Measurements from ENCODE around the gene TNK1. TPM values are rescaled to one million over a fixed set of nuclear protein-coding genes. Genes with fewer than 3 reads are reported as not detected.

The TNK1 gene
- total RNA-seq, 4 donors from 2014 or later: 38.9 to 110 (median 53.2) TPM

- WGBS, 2 donors (ENCODE audit: low coverage in 1 of 2): 89% methylated on average over 54 of the region's 54 CpGs; no CpG with 5 or more reads in 1 of the 2 donors
- TF ChIP-seq POLR2A (IDR thresholded peaks at IDR 0.05): no peak
- TF ChIP-seq EP300 (IDR thresholded peaks at IDR 0.05; ENCODE audit: low read depth): no peak
- no peak for TF ChIP-seq POLR2AphosphoS5 (IDR thresholded peaks at IDR 0.05)
- TF ChIP-seq CTCF (IDR thresholded peaks at IDR 0.05): no peak
- no peaks in the 10 kb centered on the region for H3K27me3 ChIP-seq
- H3K27ac ChIP-seq: no peak overlapping the region
- no peak overlapping the region for H3K4me3 ChIP-seq
- DNase-seq: no peak
- no peaks in the 10 kb centered on the region for H3K9me3 ChIP-seq
- H3K4me1 ChIP-seq: no peaks in the 10 kb centered on the region
- no peaks in the 10 kb centered on the region for H3K36me3 ChIP-seq
- intact Hi-C loops (cut with DNase I; ENCODE audit: low total_unique reads): no loop called here
- in situ Hi-C loops (cut with MboI; ENCODE audit: low pct_ligation_motif_present in 1 of 4, low pct_unique_long_range_greater_than_20kb in 1 of 4, low sequenced_read_pairs in 3 of 4): no loop called here
Observed at GRCh38 chr17:7417056-7417655, 36.3 kb downstream of the TNK1 start.

DNA sequence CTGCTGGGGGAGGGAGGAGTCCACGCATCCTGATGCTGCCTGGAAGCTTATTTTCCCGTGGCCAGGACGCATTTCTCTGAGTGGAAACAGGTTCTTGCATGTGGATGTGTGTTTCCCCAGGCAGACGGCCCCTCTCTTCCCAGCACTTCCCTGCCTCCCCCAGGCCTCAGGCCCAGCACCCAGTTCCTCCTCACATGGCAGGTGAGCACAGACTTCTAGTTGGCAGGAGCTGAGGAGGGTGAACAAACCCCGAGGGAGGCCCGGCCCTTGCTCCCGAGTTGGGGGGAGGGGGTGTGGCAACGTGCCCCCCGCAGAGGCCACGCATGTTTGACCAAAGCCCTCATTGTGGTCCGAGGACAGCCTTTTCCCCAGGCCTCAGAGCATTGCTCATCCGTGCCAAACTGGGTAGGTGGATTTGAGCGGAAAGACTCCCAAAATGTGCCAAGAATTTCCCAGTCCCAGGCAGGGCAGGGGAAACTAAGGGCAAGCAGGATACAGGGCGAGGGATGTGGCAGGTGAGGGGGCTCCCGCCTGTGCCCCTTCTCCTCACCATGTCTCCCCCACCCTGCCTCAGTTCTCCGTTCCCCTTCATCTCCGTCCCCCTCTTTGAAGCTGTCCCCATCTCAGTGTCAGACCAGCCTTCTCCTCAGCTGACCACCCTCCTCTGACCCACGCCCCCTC lies 37.7 kb downstream of the TNK1 start:
- 40 to 73% methylated on average over 2 to 17 of the region's 18 CpGs for WGBS, 2 donors (ENCODE audit: low coverage in 1 of 2)
- no peaks in the 10 kb centered on the region for H3K4me1 ChIP-seq
- intact Hi-C loops (cut with DNase I; ENCODE audit: low total_unique reads) (no loop called here), in situ Hi-C loops (cut with MboI; ENCODE audit: low pct_ligation_motif_present in 1 of 4, low pct_unique_long_range_greater_than_20kb in 1 of 4, low sequenced_read_pairs in 3 of 4) (no loop called here)
- no peak for TF ChIP-seq CTCF (IDR thresholded peaks at IDR 0.05)
- no peak for TF ChIP-seq POLR2A (IDR thresholded peaks at IDR 0.05)
- no peak for TF ChIP-seq POLR2AphosphoS5 (IDR thresholded peaks at IDR 0.05)
- TF ChIP-seq EP300 (IDR thresholded peaks at IDR 0.05; ENCODE audit: low read depth): no peak
- no peaks in the 10 kb centered on the region for H3K27me3 ChIP-seq
- no peaks in the 10 kb centered on the region for H3K9me3 ChIP-seq
- DNase-seq: no peak
- H3K36me3 ChIP-seq: no peaks in the 10 kb centered on the region
- no peak overlapping the region for H3K4me3 ChIP-seq
- no peak overlapping the region for H3K27ac ChIP-seq

DNA sequence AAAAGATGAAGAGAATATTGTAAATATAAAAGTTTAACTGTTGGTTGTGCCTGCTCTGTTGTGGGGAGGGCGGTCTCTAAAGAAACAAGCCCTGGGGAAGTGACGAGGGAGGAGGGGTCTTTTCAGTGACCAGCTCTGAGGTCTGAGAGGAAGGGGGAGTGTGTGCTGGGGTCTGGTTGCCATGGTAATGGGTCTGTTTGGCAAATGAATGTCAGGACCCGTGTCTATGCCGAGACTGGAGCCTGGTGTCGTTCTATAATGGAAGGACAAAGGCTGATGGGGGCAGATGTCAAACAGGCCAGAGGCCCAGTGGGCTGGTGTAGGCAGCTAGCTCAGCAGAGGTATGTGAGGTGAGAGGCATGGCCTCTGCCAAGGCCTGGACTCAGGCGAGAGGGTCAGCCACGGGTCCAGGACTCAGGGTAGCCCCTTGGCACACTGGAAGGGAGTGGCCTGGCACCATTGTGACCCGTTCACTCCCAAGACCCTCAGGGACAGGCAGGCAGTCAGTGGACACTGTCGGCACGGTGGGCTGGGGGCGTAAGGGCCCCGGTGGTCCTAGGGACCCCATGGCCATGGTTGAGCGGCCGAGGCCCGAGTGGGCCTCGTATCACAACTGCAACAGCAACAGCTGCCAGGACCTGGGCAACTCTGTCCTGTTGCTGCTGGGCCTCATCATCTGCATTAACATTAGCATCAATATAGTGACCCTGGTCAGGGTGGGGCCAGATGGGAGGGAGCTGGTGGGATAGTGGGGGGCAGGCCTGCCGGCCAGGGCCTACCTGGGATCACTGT lies 39.1 kb downstream of the TNK1 start, which contains the start of gene SPEM1:
SPEM1 (plus strand) TSS at position 506 of the 792 bp plus-strand sequence; CDS start at position 567, 61 bp downstream.
- Histone ChIP-seq H3K4me3 (no peak within 1 kb of the TSS), H3K36me3 (no peaks in the 10 kb centered on the region), H3K27ac (no peak within 1 kb of the TSS), H3K27me3 (no peaks in the 10 kb centered on the region), H3K9me3 (no peaks in the 10 kb centered on the region), H3K4me1 (no peaks in the 10 kb centered on the region)
- 81 to 83% methylated on average over 3 to 17 of the region's 17 CpGs for WGBS, 2 donors (ENCODE audit: low coverage in 1 of 2)
- TF ChIP-seq EP300 (IDR thresholded peaks at IDR 0.05; ENCODE audit: low read depth) (no peak), CTCF (IDR thresholded peaks at IDR 0.05) (no peak), POLR2AphosphoS5 (IDR thresholded peaks at IDR 0.05) (no peak), POLR2A (IDR thresholded peaks at IDR 0.05) (no peak)
- intact Hi-C loops (cut with DNase I; ENCODE audit: low total_unique reads): no loop called here
- in situ Hi-C loops (cut with MboI; ENCODE audit: low pct_ligation_motif_present in 1 of 4, low pct_unique_long_range_greater_than_20kb in 1 of 4, low sequenced_read_pairs in 3 of 4): no loop called here
- no peak for DNase-seq

- in situ Hi-C loops (cut with MboI; ENCODE audit: low pct_ligation_motif_present in 1 of 4, low pct_unique_long_range_greater_than_20kb in 1 of 4, low sequenced_read_pairs in 3 of 4) (no loop called here), intact Hi-C loops (cut with DNase I; ENCODE audit: low total_unique reads) (no loop called here)
- Histone ChIP-seq H3K9me3 (no peaks in the 10 kb centered on the region), H3K36me3 (no peaks in the 10 kb centered on the region), H3K27ac (no peak overlapping the region), H3K4me1 (no peaks in the 10 kb centered on the region), H3K27me3 (no peaks in the 10 kb centered on the region), H3K4me3 (no peak overlapping the region)
- DNase-seq: no peak
- WGBS, 2 donors (ENCODE audit: low coverage in 1 of 2): 98% methylated on average over 12 of the region's 16 CpGs; no CpG with 5 or more reads in 1 of the 2 donors
- TF ChIP-seq EP300 (IDR thresholded peaks at IDR 0.05; ENCODE audit: low read depth): no peak
- no peak for TF ChIP-seq CTCF (IDR thresholded peaks at IDR 0.05)
- TF ChIP-seq POLR2A (IDR thresholded peaks at IDR 0.05): no peak
- no peak for TF ChIP-seq POLR2AphosphoS5 (IDR thresholded peaks at IDR 0.05)
Observed at GRCh38 chr17:7421186-7421585, 40.3 kb downstream of the TNK1 start.

Measured in transverse colon (tissue), 4 donors.